HepG2 (cell line): ENCODE data around the gene HSD3B7. TPM values are rescaled to one million over a fixed set of nuclear protein-coding genes. Genes with fewer than 3 reads are reported as not detected.

ENCODE experiments used
- ATAC-seq: fragments of 200-7000 bp; cut with Tn5 transposase; 3 replicates; pipeline ENCODE4 v1.9.1; 2020; ENCODE audit warnings: mild to moderate bottlenecking, moderate library complexity
- BruUV-seq: library from RNA; stranded (reverse); fragments of 400-500 nt; replicated peaks from 2 replicates; lab custom pipeline; 2021; lab: Mats Ljungman, UMichigan
- CTCF ChIA-PET: fragments of 300-600 bp; formaldehyde crosslinking; extraction: SDS; loops from one replicate; lab custom pipeline; 2021; ENCODE audit warnings: low total read pairs, inconsistent platforms, low intra/inter-chr PET ratio; lab: Yijun Ruan, JAX
- POLR2A ChIA-PET: fragments of 350-600 bp; sonication (Branson Sonifier 250); formaldehyde crosslinking; loops from one replicate; lab custom pipeline; 2020; ENCODE audit warnings: antibody characterized with exemption, inconsistent platforms; lab: Yijun Ruan, JAX
- DNase-seq: peaks from one replicate; pipeline ENCODE4 v3.0.0-alpha.2; 2015; ENCODE audit warnings: low spot score
- FAIRE-seq: peaks from 3 replicates; lab custom pipeline; 2011; peaks lifted over from hg19 to GRCh38; lab: Jason Lieb, UNC
- H2AFZ ChIP-seq: one replicate; pipeline ENCODE4 v1.6.1; 2011; ENCODE audit warnings: low read length, inconsistent platforms
- H3K27ac ChIP-seq: fragments of 300-600 bp; 3 replicates; pipeline ENCODE4 v1.8.0; 2011; ENCODE audit warnings: mixed run types, mild to moderate bottlenecking, mixed read lengths, low read length, inconsistent platforms; ENCODE audit not compliant: insufficient read depth; ENCODE audit errors: extremely low read length
- H3K27me3 ChIP-seq, 2 experiments: fragments of 200-600 bp in 1 of 2; 2 replicates in 1 of 2; 3 replicates in 1 of 2; pipeline versions ENCODE4 v1.6.0 to v1.8.0; 2011; ENCODE audit warnings: low read length in 2 of 2, mild to moderate bottlenecking in 2 of 2, moderate library complexity in 2 of 2, inconsistent platforms in 1 of 2; ENCODE audit not compliant: insufficient read depth in 2 of 2, control insufficient read depth in 1 of 2
- H3K36me3 ChIP-seq, 2 experiments: fragments of 200-600 bp in 1 of 2; replicated peaks in 1 of 2; 2 replicates in 1 of 2; 3 replicates in 1 of 2; pipeline versions ENCODE4 v1.5.1 to v1.8.0; 2011; ENCODE audit warnings: low read length in 2 of 2, inconsistent platforms in 1 of 2; ENCODE audit not compliant: insufficient read depth in 2 of 2, control insufficient read depth in 1 of 2
- H3K4me1 ChIP-seq: 2 replicates; pipeline ENCODE4 v1.5.1; 2012; ENCODE audit warnings: low read length, inconsistent platforms; ENCODE audit not compliant: insufficient read depth
- H3K4me2 ChIP-seq: 2 replicates; pipeline ENCODE4 v1.6.0; 2011; ENCODE audit warnings: low read depth, low read length, inconsistent platforms
- H3K4me3 ChIP-seq, 3 experiments: fragments of 200-600 bp in 1 of 3; sonication (generic), shearing (Covaris generic) in 1 of 3; replicated peaks in 1 of 3; 2 replicates each; pipeline ENCODE4 v1.5.1; 2011 to 2016; ENCODE audit warnings: low read length in 3 of 3, inconsistent platforms in 2 of 3, low read depth in 2 of 3, mild to moderate bottlenecking in 2 of 3, control low read depth in 1 of 3, mixed read lengths in 1 of 3; ENCODE audit not compliant: insufficient read depth in 1 of 3
- H3K79me2 ChIP-seq: one replicate; pipeline ENCODE4 v1.6.1; 2011; ENCODE audit warnings: low read length, inconsistent platforms; ENCODE audit not compliant: insufficient read depth
- H3K9ac ChIP-seq: 2 replicates; pipeline ENCODE4 v1.6.0; 2011; ENCODE audit warnings: mild to moderate bottlenecking, low read depth, low read length, inconsistent platforms; ENCODE audit not compliant: insufficient read depth
- H3K9me3 ChIP-seq: 2 replicates; pipeline ENCODE4 v1.5.1; 2012; ENCODE audit warnings: mild to moderate bottlenecking, low read length
- H4K20me1 ChIP-seq: 2 replicates; pipeline ENCODE4 v1.6.0; 2011; ENCODE audit warnings: inconsistent platforms, mild to moderate bottlenecking, low read length, moderate library complexity; ENCODE audit not compliant: insufficient read depth
- CBFB ChIP-seq: sonication (generic); formaldehyde crosslinking; IDR thresholded peaks from 2 replicates; pipeline ENCODE4 v1.4.0; 2020; ENCODE audit warnings: missing genetic modification reagents
- HDAC2 ChIP-seq: sonication (generic); formaldehyde crosslinking; IDR thresholded peaks from 2 replicates; pipeline ENCODE4 v1.4.0; 2020; ENCODE audit warnings: missing genetic modification reagents
- JUNB ChIP-seq: sonication (generic); formaldehyde crosslinking; IDR thresholded peaks from 2 replicates; pipeline ENCODE4 v1.8.0; 2022; ENCODE audit warnings: missing genetic modification reagents, mild to moderate bottlenecking, borderline replicate concordance
- KDM2A ChIP-seq: sonication (generic); formaldehyde crosslinking; IDR thresholded peaks from 2 replicates; pipeline ENCODE4 v1.4.0; 2020; ENCODE audit warnings: low read depth, missing genetic modification reagents, borderline replicate concordance
- MAF1 ChIP-seq: sonication (generic); formaldehyde crosslinking; IDR thresholded peaks from 2 replicates; pipeline ENCODE4 v1.5.0; 2020; ENCODE audit warnings: missing genetic modification reagents, borderline replicate concordance
- NONO ChIP-seq, 2 experiments: fragments of 450-650 bp in 1 of 2; sonication (generic) in 1 of 2; formaldehyde crosslinking in 1 of 2; IDR thresholded peaks in 1 of 2; conservative IDR thresholded peaks in 1 of 2; 2 replicates each; pipeline versions ENCODE4 v1.6.1 to v1.8.0; 2017 to 2022; ENCODE audit warnings: mild to moderate bottlenecking in 1 of 2, missing genetic modification reagents in 1 of 2, moderate library complexity in 1 of 2
- SNAI1 ChIP-seq: sonication (generic); formaldehyde crosslinking; IDR thresholded peaks from 2 replicates; pipeline ENCODE4 v1.5.0; 2020; ENCODE audit warnings: mild to moderate bottlenecking, missing genetic modification reagents, borderline replicate concordance
- ZNF121 ChIP-seq: sonication (generic); formaldehyde crosslinking; IDR thresholded peaks from 2 replicates; pipeline ENCODE4 v1.5.0; 2020; ENCODE audit warnings: mild to moderate bottlenecking, missing genetic modification reagents
- ZNF33B ChIP-seq: sonication (generic); formaldehyde crosslinking; IDR thresholded peaks from 2 replicates; pipeline ENCODE4 v1.5.1; 2020; ENCODE audit warnings: mild to moderate bottlenecking, missing genetic modification reagents
- ZNF670 ChIP-seq: sonication (generic); formaldehyde crosslinking; IDR thresholded peaks from 2 replicates; pipeline ENCODE4 v1.8.0; 2022; ENCODE audit warnings: mild to moderate bottlenecking, missing genetic modification reagents, borderline replicate concordance
- ZNF883 ChIP-seq: sonication (generic); formaldehyde crosslinking; IDR thresholded peaks from 2 replicates; pipeline ENCODE4 v1.5.1; 2020; ENCODE audit warnings: mild to moderate bottlenecking, missing genetic modification reagents; ENCODE audit errors: not compliant biosample characterization
- ZSCAN22 ChIP-seq: sonication (generic); formaldehyde crosslinking; IDR thresholded peaks from 2 replicates; pipeline ENCODE4 v1.4.0; 2020; ENCODE audit warnings: mild to moderate bottlenecking, missing genetic modification reagents
- WGBS: methylation state at CpG from one replicate; pipeline ENCODE4 v1.1.6; 2017; ENCODE audit warnings: low lambda C conversion rate; 5-methylcytosine and 5-hydroxymethylcytosine counted together
- in situ Hi-C: cut with HindIII; loops from 2 replicates; pipeline ENCODE4 v1.10.0; 2017; ENCODE audit warnings: low pct_unique_long_range_greater_than_20kb; ENCODE audit not compliant: extremely low pct_ligation_motif_present
- intact Hi-C: fragments of 100-400 bp; cut with micrococcal nuclease; formaldehyde crosslinking; loops from one replicate; pipeline ENCODE4 v1.10.0; 2022; ENCODE audit not compliant: unreplicated experiment
- polyA plus RNA-seq, 8 experiments: library from polyadenylated mRNA; depleted of rRNA in 3 of 8; stranded (reverse) in 7 of 8; unstranded in 1 of 8; fragments of >200 nt; fragmentation: Illumina TruSeq in 4 of 8; extraction: Trizol in 4 of 8; gene quantifications; 2 replicates each; pipeline versions ENCODE4 v1.2.1 to v1.2.3, GENCODE V29; 2011 to 2016; ENCODE audit warnings: low read depth in 4 of 8, missing spikeins in 1 of 8, mixed read lengths in 1 of 8; ENCODE audit not compliant: insufficient read depth in 1 of 8
- total RNA-seq, 5 experiments: library from RNA; depleted of rRNA; stranded (reverse); fragments of >200 nt; fragmentation: Illumina TruSeq; extraction: Trizol; gene quantifications; 2 replicates each; pipeline ENCODE4 v1.2.3, GENCODE V29; 2016; ENCODE audit warnings: low read depth in 1 of 5
- TF ChIP-seq, protein P1 (sequence below): sonication (generic); formaldehyde crosslinking; conservative IDR thresholded peaks from 2 replicates; pipeline ENCODE4 v1.8.0; 2022; ENCODE audit warnings: missing genetic modification reagents
- TF ChIP-seq, protein P2 (sequence below): sonication (generic); formaldehyde crosslinking; IDR thresholded peaks from 2 replicates; pipeline ENCODE4 v1.5.1; 2020; ENCODE audit warnings: mild to moderate bottlenecking, missing genetic modification reagents, moderate library complexity
- TF ChIP-seq, protein P3 (sequence below): sonication (generic); formaldehyde crosslinking; conservative IDR thresholded peaks from 2 replicates; pipeline ENCODE4 v1.8.0; 2022; ENCODE audit warnings: mild to moderate bottlenecking, moderate library complexity, missing genetic modification reagents

Gene HSD3B7
- total and polyA plus RNA-seq, 2 of the 13 experiments (the other 11 are each of a cell fraction or from before 2014, with no cell fraction given), result 32.9 to 69.7 TPM

DNA sequence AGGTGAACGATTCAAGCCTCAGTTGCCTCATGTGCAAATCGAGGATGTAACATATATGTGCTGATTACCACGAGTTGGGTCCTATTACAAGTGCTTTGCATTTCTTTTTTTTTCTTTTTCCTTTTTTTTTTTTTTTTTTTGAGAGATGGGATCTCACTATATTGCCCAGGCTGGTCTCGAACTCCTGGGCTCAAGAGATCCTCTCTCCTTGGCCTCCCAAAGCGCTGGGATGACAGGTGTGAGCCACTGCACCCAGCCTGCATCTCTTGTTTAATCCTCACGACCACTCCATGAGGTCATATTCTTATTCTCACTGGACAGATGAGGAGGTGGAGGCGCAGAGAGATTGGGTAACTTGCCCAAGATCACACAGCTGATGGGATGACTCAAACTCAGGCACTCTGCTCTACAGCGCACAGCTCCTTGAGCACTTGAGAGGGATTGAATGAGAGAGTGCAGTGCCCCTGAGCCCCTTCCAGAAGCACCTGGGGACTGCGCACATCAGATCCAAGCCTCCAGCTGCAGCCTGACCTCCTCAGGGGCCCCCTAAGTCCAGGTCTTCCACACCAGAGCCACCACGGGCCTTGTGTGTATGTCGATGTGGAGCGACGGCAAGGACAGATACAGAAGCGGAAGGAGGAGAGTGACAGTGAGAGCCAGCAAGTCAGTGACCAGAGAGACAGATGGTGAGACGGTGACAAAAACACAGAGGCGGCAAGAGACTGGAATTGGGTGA is 20.5 kb downstream of the HSD3B7 start:
- Histone ChIP-seq H3K4me1 (peaks cover 76% of the 10 kb centered on the region), H4K20me1 (no peaks in the 10 kb centered on the region), H3K79me2 (no peaks in the 10 kb centered on the region), H3K4me2 (peak overlapping the region; percentile 45; the same call in 1 of the 2 replicates), H3K36me3 (no peaks in the 10 kb centered on the region), H3K27me3 (peaks cover 6 to 14% of the 10 kb centered on the region in 2 experiments), H3K4me3 (peak overlapping the region in 1 of 3 experiments; percentile 31; a peak in 1 of 6 replicates), H2AFZ (no peak overlapping the region), H3K9ac (no peak overlapping the region), H3K9me3 (no peaks in the 10 kb centered on the region), H3K27ac (no peak overlapping the region)
- BruUV-seq, result no TSS peak
- POLR2A ChIA-PET, result interaction anchor here (1.9 kb wide), 1 partner anchor 9 kb away, joined by 5 read pairs; no protein-coding TSS in a partner anchor
- FAIRE-seq, result no peak
- 27% methylated on average over 16 of the region's 16 CpGs for WGBS
- CTCF ChIA-PET, result no interaction called here
- in situ Hi-C loops (no loop called here), intact Hi-C loops (no loop called here)
- DNase-seq, result no peak
- ATAC-seq, result no peak
- TF ChIP-seq SNAI1 (CRISPR knock-in tag) (no peak), ZNF33B (CRISPR knock-in tag) (no peak), NONO (IDR thresholded peaks at IDR 0.05) (no peak), NONO (CRISPR knock-in tag; conservative IDR thresholded peaks at IDR 0.05) (peak; percentile 36; the same call in 1 of the 2 replicates), ZSCAN22 (CRISPR knock-in tag) (no peak), JUNB (CRISPR knock-in tag) (0 out of 2 replicates have a peak, but pooled peaks have one; percentile 53), KDM2A (CRISPR knock-in tag) (no peak), ZNF121 (peak; percentile 85), ZNF883 (CRISPR knock-in tag) (no peak), CBFB (no peak), HDAC2 (CRISPR knock-in tag) (no peak), ZNF670 (CRISPR knock-in tag) (no peak), MAF1 (CRISPR knock-in tag) (no peak)
- TF ChIP-seq, protein P1, sequence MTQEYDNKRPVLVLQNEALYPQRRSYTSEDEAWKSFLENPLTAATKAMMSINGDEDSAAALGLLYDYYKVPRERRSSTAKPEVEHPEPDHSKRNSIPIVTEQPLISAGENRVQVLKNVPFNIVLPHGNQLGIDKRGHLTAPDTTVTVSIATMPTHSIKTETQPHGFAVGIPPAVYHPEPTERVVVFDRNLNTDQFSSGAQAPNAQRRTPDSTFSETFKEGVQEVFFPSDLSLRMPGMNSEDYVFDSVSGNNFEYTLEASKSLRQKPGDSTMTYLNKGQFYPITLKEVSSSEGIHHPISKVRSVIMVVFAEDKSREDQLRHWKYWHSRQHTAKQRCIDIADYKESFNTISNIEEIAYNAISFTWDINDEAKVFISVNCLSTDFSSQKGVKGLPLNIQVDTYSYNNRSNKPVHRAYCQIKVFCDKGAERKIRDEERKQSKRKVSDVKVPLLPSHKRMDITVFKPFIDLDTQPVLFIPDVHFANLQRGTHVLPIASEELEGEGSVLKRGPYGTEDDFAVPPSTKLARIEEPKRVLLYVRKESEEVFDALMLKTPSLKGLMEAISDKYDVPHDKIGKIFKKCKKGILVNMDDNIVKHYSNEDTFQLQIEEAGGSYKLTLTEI (CRISPR knock-in tag), result no peak
- TF ChIP-seq, protein P2, sequence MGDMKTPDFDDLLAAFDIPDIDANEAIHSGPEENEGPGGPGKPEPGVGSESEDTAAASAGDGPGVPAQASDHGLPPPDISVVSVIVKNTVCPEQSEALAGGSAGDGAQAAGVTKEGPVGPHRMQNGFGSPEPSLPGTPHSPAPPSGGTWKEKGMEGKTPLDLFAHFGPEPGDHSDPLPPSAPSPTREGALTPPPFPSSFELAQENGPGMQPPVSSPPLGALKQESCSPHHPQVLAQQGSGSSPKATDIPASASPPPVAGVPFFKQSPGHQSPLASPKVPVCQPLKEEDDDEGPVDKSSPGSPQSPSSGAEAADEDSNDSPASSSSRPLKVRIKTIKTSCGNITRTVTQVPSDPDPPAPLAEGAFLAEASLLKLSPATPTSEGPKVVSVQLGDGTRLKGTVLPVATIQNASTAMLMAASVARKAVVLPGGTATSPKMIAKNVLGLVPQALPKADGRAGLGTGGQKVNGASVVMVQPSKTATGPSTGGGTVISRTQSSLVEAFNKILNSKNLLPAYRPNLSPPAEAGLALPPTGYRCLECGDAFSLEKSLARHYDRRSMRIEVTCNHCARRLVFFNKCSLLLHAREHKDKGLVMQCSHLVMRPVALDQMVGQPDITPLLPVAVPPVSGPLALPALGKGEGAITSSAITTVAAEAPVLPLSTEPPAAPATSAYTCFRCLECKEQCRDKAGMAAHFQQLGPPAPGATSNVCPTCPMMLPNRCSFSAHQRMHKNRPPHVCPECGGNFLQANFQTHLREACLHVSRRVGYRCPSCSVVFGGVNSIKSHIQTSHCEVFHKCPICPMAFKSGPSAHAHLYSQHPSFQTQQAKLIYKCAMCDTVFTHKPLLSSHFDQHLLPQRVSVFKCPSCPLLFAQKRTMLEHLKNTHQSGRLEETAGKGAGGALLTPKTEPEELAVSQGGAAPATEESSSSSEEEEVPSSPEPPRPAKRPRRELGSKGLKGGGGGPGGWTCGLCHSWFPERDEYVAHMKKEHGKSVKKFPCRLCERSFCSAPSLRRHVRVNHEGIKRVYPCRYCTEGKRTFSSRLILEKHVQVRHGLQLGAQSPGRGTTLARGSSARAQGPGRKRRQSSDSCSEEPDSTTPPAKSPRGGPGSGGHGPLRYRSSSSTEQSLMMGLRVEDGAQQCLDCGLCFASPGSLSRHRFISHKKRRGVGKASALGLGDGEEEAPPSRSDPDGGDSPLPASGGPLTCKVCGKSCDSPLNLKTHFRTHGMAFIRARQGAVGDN (CRISPR knock-in tag), result 0 out of 2 replicates have a peak, but pooled peaks have one; percentile 6
- TF ChIP-seq, protein P3, sequence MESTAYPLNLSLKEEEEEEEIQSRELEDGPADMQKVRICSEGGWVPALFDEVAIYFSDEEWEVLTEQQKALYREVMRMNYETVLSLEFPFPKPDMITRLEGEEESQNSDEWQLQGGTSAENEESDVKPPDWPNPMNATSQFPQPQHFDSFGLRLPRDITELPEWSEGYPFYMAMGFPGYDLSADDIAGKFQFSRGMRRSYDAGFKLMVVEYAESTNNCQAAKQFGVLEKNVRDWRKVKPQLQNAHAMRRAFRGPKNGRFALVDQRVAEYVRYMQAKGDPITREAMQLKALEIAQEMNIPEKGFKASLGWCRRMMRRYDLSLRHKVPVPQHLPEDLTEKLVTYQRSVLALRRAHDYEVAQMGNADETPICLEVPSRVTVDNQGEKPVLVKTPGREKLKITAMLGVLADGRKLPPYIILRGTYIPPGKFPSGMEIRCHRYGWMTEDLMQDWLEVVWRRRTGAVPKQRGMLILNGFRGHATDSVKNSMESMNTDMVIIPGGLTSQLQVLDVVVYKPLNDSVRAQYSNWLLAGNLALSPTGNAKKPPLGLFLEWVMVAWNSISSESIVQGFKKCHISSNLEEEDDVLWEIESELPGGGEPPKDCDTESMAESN, result no peak
